ENCODE data around the gene MCF2L.

The MCF2L gene

DNA sequence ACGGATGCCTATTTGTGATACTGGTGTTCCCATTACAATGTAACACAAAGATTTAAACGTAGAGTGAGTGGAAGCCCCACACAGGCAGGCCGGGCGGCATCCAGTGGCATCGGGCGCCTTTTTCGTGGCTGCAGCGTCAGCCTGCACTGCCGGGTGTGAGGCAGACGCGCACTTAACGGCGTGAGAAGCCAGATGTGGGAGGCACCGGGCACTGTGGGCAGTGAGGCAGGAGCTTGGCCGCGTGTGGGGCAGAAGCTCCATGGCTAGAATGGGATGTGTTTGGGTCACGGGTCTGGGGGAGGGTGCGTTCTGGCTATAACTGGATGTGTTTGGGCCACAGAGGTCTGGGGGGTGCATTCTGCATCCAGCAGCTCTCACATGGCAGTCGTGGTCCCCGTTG lies 73.4 kb downstream of the MCF2L start:
- no peak for DNase-seq (ENCODE audit: low spot score)
- in situ Hi-C loops (cut with MboI; ENCODE audit: low sequenced_read_pairs, unreplicated experiment): no loop called here
- TF ChIP-seq, protein P1, sequence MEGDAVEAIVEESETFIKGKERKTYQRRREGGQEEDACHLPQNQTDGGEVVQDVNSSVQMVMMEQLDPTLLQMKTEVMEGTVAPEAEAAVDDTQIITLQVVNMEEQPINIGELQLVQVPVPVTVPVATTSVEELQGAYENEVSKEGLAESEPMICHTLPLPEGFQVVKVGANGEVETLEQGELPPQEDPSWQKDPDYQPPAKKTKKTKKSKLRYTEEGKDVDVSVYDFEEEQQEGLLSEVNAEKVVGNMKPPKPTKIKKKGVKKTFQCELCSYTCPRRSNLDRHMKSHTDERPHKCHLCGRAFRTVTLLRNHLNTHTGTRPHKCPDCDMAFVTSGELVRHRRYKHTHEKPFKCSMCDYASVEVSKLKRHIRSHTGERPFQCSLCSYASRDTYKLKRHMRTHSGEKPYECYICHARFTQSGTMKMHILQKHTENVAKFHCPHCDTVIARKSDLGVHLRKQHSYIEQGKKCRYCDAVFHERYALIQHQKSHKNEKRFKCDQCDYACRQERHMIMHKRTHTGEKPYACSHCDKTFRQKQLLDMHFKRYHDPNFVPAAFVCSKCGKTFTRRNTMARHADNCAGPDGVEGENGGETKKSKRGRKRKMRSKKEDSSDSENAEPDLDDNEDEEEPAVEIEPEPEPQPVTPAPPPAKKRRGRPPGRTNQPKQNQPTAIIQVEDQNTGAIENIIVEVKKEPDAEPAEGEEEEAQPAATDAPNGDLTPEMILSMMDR (IDR thresholded peaks at IDR 0.05; ENCODE audit: borderline replicate concordance, control extremely low read depth, extremely low read depth, insufficient read depth, missing control alignments): no peak

DNA sequence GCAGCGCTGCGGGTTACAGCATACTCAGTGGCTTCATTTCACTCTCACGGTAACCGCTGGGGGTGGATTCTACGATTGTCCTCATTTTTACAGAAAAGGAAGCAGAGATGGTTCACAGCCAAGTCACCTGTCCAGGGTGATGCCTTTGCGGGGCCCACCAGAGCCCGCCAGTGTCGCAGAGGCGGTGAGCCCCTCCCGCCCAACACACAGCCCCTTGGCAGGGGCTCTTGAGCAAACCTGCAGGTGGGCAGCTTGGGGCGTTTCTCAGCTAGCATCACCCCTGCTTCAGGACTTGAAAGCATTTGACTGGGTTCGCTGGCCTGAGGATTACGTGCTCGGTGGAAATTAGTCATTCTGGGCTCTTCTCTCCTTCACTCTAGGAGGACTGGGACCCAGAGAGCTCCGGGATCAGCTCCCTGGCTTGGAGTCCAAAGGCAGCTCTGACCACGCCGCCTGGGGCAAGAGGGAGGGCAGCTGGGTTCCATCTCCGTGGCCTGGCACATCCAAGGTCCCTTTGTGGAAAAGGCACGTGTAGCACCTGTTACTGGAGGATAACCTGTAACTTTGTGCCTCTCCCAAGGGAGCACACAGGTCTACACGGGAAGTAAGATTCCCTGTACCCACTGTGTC lies 74.1 kb downstream of the MCF2L start:
- in situ Hi-C loops (cut with MboI; ENCODE audit: low sequenced_read_pairs, unreplicated experiment): no loop called here

DNA sequence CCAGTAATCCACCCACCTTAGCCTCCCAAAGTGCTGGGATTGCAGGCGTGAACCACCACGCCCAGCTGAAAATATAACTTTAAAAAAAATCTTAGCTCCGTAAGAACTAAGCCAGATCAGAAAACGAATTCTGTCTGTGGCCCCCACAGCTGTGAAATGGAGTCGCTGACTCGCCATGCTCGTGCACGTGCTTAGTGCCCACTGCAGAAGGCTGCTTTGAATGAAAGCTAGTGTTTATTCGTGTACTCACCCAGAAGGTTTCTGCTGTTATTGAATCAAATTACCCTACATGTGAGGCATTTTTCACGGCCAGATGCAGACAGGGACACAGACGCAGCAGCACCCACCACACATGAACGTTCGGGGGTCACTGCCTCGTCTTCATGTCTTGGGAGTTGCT lies 74.9 kb downstream of the MCF2L start:
- in situ Hi-C loops (cut with MboI; ENCODE audit: low sequenced_read_pairs, unreplicated experiment): no loop called here
- DNase-seq (ENCODE audit: low spot score): no peak
- TF ChIP-seq, protein P1 (IDR thresholded peaks at IDR 0.05; ENCODE audit: borderline replicate concordance, control extremely low read depth, extremely low read depth, insufficient read depth, missing control alignments): no peak

More for the DNA sequence above, 74.1 kb downstream of the MCF2L start:
- TF ChIP-seq, protein P1 (IDR thresholded peaks at IDR 0.05; ENCODE audit: borderline replicate concordance, control extremely low read depth, extremely low read depth, insufficient read depth, missing control alignments): no peak
- no peak for DNase-seq (ENCODE audit: low spot score)

DNA sequence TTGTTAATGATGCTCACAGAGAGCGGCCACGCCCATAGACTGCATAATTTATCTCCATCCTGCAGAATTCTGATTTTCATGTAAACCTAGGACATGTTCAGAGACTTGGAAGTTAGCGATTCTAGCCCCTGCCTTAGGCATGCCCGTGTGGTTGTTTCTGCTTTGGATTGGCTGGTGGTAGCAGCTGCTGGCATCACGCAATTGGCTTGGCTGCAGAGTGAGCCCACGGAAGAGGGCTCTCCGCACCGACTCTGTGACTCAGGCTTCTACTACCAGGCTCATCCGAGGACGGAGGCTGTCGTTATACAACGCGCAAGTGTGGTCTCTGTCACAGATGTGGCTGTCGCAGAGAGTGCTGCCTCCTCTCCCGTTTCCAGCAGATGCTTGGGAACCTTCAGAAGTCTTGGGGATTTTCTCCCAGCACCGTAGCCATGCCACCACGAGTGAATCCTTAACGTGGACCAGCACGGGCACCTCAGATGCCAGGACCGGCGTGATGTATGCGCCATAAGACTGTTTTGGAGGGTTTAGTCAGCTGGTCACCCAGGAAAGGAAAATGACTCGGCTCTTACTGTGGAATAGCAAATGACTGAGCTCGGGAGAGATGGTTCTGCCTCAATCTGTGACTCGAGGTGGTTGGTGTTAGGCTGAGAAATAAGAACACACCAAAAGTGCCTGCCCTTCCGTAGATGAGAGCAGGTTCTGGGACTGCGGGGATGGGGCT lies 75.5 kb downstream of the MCF2L start:
- in situ Hi-C loops (cut with MboI; ENCODE audit: low sequenced_read_pairs, unreplicated experiment): no loop called here
- no peak for DNase-seq (ENCODE audit: low spot score)
- TF ChIP-seq, protein P1 (IDR thresholded peaks at IDR 0.05; ENCODE audit: borderline replicate concordance, control extremely low read depth, extremely low read depth, insufficient read depth, missing control alignments): no peak

DNA sequence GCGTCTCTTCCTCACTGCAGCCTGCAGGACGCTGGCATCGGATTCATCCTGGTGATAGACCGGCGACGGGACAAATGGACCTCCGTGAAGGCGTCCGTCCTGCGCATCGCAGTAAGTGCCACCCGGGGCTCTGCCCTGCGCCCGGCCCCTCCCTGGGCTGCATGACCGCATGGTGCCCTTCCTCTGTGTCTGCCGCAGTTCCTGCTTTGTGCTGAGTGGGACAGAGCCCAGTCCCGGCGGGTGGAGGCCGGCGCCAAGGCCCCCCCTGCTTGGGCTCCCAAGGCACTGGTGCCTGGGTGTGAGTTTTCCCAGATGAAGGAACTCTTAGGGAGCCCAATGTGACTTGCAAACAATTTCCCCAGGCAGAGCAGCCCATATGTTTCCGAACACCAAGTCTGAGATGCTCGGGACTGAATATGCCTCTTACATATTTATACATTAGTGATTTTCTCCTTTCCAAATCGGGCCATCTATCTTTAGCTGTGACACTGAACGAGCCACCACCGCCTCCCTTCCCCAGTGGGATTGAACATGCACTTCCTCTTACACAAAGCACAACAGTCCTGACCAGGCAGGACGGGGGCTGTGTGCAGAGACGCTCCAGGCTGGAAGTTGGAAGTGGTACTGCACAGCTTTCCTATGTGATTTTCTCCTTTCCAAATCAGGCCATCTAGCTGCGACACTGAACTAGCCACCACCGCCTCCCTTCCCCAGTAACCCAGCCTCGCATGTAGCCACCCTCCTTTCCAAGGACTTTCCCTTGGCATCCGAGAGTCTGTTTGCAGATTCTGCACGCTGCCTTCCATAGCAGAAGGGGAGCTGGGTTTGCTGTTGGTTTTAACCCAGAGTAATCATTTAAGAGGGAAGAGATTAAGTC lies 76.5 kb downstream of the MCF2L start:
- in situ Hi-C loops (cut with MboI; ENCODE audit: low sequenced_read_pairs, unreplicated experiment): no loop called here
- no peak for DNase-seq (ENCODE audit: low spot score)
- TF ChIP-seq, protein P1 (IDR thresholded peaks at IDR 0.05; ENCODE audit: borderline replicate concordance, control extremely low read depth, extremely low read depth, insufficient read depth, missing control alignments): no peak

DNA sequence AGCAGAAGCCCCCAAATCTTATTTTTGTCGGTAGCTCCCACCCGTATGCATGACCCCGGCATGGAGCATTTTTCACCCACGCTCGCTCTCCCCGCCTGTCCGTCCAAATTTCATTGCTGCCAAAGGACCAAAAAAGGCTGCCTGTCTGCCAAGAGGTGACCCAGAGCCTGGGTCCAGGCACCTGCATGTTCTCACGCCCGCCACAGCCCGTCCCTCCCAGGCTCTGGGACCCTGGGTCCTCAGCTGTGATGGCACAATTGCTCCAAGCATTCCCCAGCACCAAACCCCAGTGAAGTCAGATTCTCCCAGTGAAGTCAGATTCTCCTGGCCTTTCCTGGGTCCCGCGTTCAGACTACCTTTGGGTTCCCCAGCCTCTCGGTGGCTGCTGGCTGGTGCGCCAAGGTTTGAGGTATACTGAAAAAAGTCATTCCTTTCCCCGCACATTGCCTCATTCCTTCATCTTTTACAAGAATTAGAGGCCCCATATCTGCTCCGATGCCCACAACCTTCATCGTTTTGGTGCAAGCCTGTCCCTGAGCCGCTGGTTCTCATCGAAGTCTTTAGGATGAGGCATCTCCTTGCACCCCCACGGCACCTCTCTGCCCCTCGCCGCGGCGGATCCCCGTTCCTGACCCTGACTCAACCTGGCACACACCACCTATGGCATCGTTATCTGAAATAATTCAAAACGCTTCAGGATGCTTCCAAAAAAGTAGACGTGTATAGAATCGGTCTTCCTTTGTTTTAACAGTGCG lies 77.3 kb downstream of the MCF2L start:
- DNase-seq (ENCODE audit: low spot score): no peak
- in situ Hi-C loops (cut with MboI; ENCODE audit: low sequenced_read_pairs, unreplicated experiment): no loop called here
- TF ChIP-seq, protein P1 (IDR thresholded peaks at IDR 0.05; ENCODE audit: borderline replicate concordance, control extremely low read depth, extremely low read depth, insufficient read depth, missing control alignments): no peak
